HepG2 (cell line): ENCODE measurements around the gene MPHOSPH8. TPM values are rescaled to one million over a fixed set of nuclear protein-coding genes. Genes with fewer than 3 reads are reported as not detected.

Experiments
- CBX2 ChIP-seq, 2 experiments: fragments of 200-600 bp in 1 of 2; sonication (generic); formaldehyde crosslinking in 1 of 2; IDR thresholded peaks; 2 replicates each; pipeline versions ENCODE4 v1.7.0 to v1.8.1; 2018 to 2022; ENCODE audit warnings: low read depth in 2 of 2, low read length in 1 of 2, mild to moderate bottlenecking in 1 of 2, missing genetic modification reagents in 1 of 2
- CREM ChIP-seq, 2 experiments: sonication (generic) in 1 of 2; formaldehyde crosslinking in 1 of 2; IDR thresholded peaks; 2 replicates each; pipeline versions ENCODE4 v1.4.0 to v1.6.1; 2016 to 2020; ENCODE audit warnings: antibody characterized with exemption in 1 of 2, mild to moderate bottlenecking in 1 of 2, missing genetic modification reagents in 1 of 2
- GATAD2A ChIP-seq: IDR thresholded peaks from 2 replicates; pipeline ENCODE4 v1.6.1; 2016
- HNRNPK ChIP-seq: fragments of 200-400 bp; formaldehyde crosslinking; IDR thresholded peaks from 2 replicates; pipeline ENCODE4 v1.6.1; 2018; ENCODE audit warnings: low read length, low read depth, moderate library complexity, mild to moderate bottlenecking; ENCODE audit not compliant: poor library complexity, severe bottlenecking
- KMT2B ChIP-seq: IDR thresholded peaks from 2 replicates; pipeline ENCODE4 v1.6.1; 2016; ENCODE audit warnings: missing genetic modification reagents, missing compliant biosample characterization
- NONO ChIP-seq, 2 experiments: fragments of 450-650 bp in 1 of 2; sonication (generic) in 1 of 2; formaldehyde crosslinking in 1 of 2; IDR thresholded peaks in 1 of 2; conservative IDR thresholded peaks in 1 of 2; 2 replicates each; pipeline versions ENCODE4 v1.6.1 to v1.8.0; 2017 to 2022; ENCODE audit warnings: mild to moderate bottlenecking in 1 of 2, missing genetic modification reagents in 1 of 2, moderate library complexity in 1 of 2
- PHF21A ChIP-seq: sonication (generic); formaldehyde crosslinking; IDR thresholded peaks from 2 replicates; pipeline ENCODE4 v1.5.0; 2020; ENCODE audit warnings: mild to moderate bottlenecking, missing genetic modification reagents
- RBFOX2 ChIP-seq: fragments of 200-400 bp; formaldehyde crosslinking; IDR thresholded peaks from 2 replicates; pipeline ENCODE4 v1.6.1; 2017; ENCODE audit warnings: low read depth, mild to moderate bottlenecking, low read length
- SOX5 ChIP-seq: IDR thresholded peaks from 2 replicates; pipeline ENCODE4 v1.6.1; 2016; ENCODE audit warnings: borderline replicate concordance
- SP4 ChIP-seq: sonication (generic); formaldehyde crosslinking; IDR thresholded peaks from 2 replicates; pipeline ENCODE4 v1.8.1; 2023; ENCODE audit warnings: mild to moderate bottlenecking, missing genetic modification reagents
- SRSF1 ChIP-seq: fragments of 200-400 bp; formaldehyde crosslinking; optimal IDR thresholded peaks from 2 replicates; pipeline ENCODE3; 2017; ENCODE audit warnings: mild to moderate bottlenecking, low read depth, low read length, moderate library complexity
- ZFP1 ChIP-seq: IDR thresholded peaks from 2 replicates; pipeline ENCODE4 v1.6.1; 2016
- ZFP90 ChIP-seq: sonication (generic); formaldehyde crosslinking; IDR thresholded peaks from 2 replicates; pipeline ENCODE4 v1.8.0; 2022; ENCODE audit warnings: missing genetic modification reagents, mild to moderate bottlenecking, inconsistent platforms, borderline replicate concordance
- ZNF572 ChIP-seq: sonication (generic); formaldehyde crosslinking; IDR thresholded peaks from 2 replicates; pipeline ENCODE4 v1.5.1; 2020; ENCODE audit warnings: mild to moderate bottlenecking, missing genetic modification reagents
- ZNF589 ChIP-seq: sonication (generic); formaldehyde crosslinking; conservative IDR thresholded peaks from 2 replicates; pipeline ENCODE4 v1.8.0; 2022; ENCODE audit warnings: mild to moderate bottlenecking, moderate library complexity, missing genetic modification reagents
- ZNF777 ChIP-seq: sonication (generic); formaldehyde crosslinking; IDR thresholded peaks from 2 replicates; pipeline ENCODE4 v1.4.0; 2020; ENCODE audit warnings: missing genetic modification reagents
- polyA plus RNA-seq, 8 experiments: library from polyadenylated mRNA; depleted of rRNA in 3 of 8; stranded (reverse) in 7 of 8; unstranded in 1 of 8; fragments of >200 nt; fragmentation: Illumina TruSeq in 4 of 8; extraction: Trizol in 4 of 8; gene quantifications; 2 replicates each; pipeline versions ENCODE4 v1.2.1 to v1.2.3, GENCODE V29; 2011 to 2016; ENCODE audit warnings: low read depth in 4 of 8, missing spikeins in 1 of 8, mixed read lengths in 1 of 8; ENCODE audit not compliant: insufficient read depth in 1 of 8
- total RNA-seq, 5 experiments: library from RNA; depleted of rRNA; stranded (reverse); fragments of >200 nt; fragmentation: Illumina TruSeq; extraction: Trizol; gene quantifications; 2 replicates each; pipeline ENCODE4 v1.2.3, GENCODE V29; 2016; ENCODE audit warnings: low read depth in 1 of 5
- TF ChIP-seq, protein P1 (sequence below): sonication (generic); formaldehyde crosslinking; IDR thresholded peaks from 2 replicates; pipeline ENCODE4 v1.5.1; 2020; ENCODE audit warnings: mild to moderate bottlenecking, missing genetic modification reagents, moderate library complexity
- TF ChIP-seq, protein P2 (sequence below): sonication (generic); formaldehyde crosslinking; IDR thresholded peaks from 2 replicates; pipeline ENCODE4 v1.8.0; 2023; ENCODE audit warnings: mild to moderate bottlenecking, missing genetic modification reagents
- TF ChIP-seq, protein P3 (sequence below): sonication (generic); formaldehyde crosslinking; IDR thresholded peaks from 2 replicates; pipeline ENCODE4 v1.8.0; 2022; ENCODE audit warnings: missing genetic modification reagents, mild to moderate bottlenecking, inconsistent platforms, borderline replicate concordance
- TF ChIP-seq, protein P4 (sequence below): sonication (generic); formaldehyde crosslinking; IDR thresholded peaks from 2 replicates; pipeline ENCODE4 v1.5.0; 2020; ENCODE audit warnings: mild to moderate bottlenecking, missing genetic modification reagents

Gene MPHOSPH8
- total and polyA plus RNA-seq, 2 of the 13 experiments (the other 11 are each of a cell fraction or from before 2014, with no cell fraction given), result 17.3 to 20.9 TPM

GRCh38 chr13:19633479-19634255, at the start of gene MPHOSPH8 (continued):
- TF ChIP-seq, protein P1, sequence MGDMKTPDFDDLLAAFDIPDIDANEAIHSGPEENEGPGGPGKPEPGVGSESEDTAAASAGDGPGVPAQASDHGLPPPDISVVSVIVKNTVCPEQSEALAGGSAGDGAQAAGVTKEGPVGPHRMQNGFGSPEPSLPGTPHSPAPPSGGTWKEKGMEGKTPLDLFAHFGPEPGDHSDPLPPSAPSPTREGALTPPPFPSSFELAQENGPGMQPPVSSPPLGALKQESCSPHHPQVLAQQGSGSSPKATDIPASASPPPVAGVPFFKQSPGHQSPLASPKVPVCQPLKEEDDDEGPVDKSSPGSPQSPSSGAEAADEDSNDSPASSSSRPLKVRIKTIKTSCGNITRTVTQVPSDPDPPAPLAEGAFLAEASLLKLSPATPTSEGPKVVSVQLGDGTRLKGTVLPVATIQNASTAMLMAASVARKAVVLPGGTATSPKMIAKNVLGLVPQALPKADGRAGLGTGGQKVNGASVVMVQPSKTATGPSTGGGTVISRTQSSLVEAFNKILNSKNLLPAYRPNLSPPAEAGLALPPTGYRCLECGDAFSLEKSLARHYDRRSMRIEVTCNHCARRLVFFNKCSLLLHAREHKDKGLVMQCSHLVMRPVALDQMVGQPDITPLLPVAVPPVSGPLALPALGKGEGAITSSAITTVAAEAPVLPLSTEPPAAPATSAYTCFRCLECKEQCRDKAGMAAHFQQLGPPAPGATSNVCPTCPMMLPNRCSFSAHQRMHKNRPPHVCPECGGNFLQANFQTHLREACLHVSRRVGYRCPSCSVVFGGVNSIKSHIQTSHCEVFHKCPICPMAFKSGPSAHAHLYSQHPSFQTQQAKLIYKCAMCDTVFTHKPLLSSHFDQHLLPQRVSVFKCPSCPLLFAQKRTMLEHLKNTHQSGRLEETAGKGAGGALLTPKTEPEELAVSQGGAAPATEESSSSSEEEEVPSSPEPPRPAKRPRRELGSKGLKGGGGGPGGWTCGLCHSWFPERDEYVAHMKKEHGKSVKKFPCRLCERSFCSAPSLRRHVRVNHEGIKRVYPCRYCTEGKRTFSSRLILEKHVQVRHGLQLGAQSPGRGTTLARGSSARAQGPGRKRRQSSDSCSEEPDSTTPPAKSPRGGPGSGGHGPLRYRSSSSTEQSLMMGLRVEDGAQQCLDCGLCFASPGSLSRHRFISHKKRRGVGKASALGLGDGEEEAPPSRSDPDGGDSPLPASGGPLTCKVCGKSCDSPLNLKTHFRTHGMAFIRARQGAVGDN, result peak; percentile 86
- TF ChIP-seq, protein P2, sequence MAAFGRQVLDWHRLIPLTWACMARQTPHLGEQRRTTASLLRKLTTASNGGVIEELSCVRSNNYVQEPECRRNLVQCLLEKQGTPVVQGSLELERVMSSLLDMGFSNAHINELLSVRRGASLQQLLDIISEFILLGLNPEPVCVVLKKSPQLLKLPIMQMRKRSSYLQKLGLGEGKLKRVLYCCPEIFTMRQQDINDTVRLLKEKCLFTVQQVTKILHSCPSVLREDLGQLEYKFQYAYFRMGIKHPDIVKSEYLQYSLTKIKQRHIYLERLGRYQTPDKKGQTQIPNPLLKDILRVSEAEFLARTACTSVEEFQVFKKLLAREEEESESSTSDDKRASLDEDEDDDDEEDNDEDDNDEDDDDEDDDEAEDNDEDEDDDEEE (CRISPR knock-in tag), result peak; percentile 20; the same call in 1 of the 2 replicates
- TF ChIP-seq, protein P3, sequence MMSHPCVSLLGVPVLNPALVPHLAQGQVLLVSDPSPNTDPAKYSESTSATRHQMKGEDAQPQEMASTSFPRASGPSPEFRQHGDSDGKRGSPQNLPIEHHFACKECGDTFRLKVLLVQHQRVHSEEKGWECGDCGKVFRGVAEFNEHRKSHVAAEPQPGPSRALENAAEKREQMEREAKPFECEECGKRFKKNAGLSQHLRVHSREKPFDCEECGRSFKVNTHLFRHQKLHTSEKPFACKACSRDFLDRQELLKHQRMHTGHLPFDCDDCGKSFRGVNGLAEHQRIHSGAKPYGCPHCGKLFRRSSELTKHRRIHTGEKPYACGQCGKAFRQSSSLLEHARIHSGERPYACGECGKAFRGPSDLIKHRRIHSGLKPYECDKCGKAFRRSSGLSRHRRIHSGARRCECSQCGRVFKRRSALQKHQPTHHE (CRISPR knock-in tag), result peak; percentile 50; the same call in 1 of the 2 replicates
- TF ChIP-seq, protein P4, sequence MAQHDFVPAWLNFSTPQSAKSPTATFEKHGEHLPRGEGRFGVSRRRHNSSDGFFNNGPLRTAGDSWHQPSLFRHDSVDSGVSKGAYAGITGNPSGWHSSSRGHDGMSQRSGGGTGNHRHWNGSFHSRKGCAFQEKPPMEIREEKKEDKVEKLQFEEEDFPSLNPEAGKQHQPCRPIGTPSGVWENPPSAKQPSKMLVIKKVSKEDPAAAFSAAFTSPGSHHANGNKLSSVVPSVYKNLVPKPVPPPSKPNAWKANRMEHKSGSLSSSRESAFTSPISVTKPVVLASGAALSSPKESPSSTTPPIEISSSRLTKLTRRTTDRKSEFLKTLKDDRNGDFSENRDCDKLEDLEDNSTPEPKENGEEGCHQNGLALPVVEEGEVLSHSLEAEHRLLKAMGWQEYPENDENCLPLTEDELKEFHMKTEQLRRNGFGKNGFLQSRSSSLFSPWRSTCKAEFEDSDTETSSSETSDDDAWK (CRISPR knock-in tag), result no peak
- TF ChIP-seq ZFP90 (CRISPR knock-in tag), result peak; percentile 75; the same call in 1 of the 2 replicates
- TF ChIP-seq SP4, result peak; percentile 70; the same call in 1 of the 2 replicates
- 0 out of 2 replicates have a peak, but pooled peaks have one; percentile 34 for TF ChIP-seq ZNF589
- no peak for TF ChIP-seq CBX2 (IDR thresholded peaks at IDR 0.05; ENCODE audit: low read depth, low read length)
- TF ChIP-seq CBX2 (CRISPR knock-in tag; IDR thresholded peaks at IDR 0.05; ENCODE audit: low read depth), result no peak
- TF ChIP-seq ZNF777, result peak; percentile 43; the same call in 1 of the 2 replicates
- TF ChIP-seq ZFP1 (CRISPR knock-in tag), result peak; percentile 32; the same call in 1 of the 2 replicates
- peak; percentile 67 for TF ChIP-seq HNRNPK
- peak; percentile 93 for TF ChIP-seq KMT2B (CRISPR knock-in tag)
- TF ChIP-seq RBFOX2, result peak; percentile 77; the same call in 1 of the 2 replicates
- TF ChIP-seq GATAD2A (CRISPR knock-in tag), result no peak
- TF ChIP-seq NONO (IDR thresholded peaks at IDR 0.05), result no peak
- peak; percentile 72 for TF ChIP-seq NONO (CRISPR knock-in tag; conservative IDR thresholded peaks at IDR 0.05)
- peak; percentile 62; the same call in 1 of the 2 replicates for TF ChIP-seq ZNF572 (CRISPR knock-in tag)
- peak; percentile 86 for TF ChIP-seq CREM (IDR thresholded peaks at IDR 0.05)
- no peak for TF ChIP-seq CREM (CRISPR knock-in tag; IDR thresholded peaks at IDR 0.05)
- TF ChIP-seq SRSF1, result peak; percentile 76
- peak; percentile 52; the same call in 1 of the 2 replicates for TF ChIP-seq PHF21A
- TF ChIP-seq SOX5 (CRISPR knock-in tag), result peak; percentile 30; the same call in 1 of the 2 replicates
